Measurements from ENCODE around the gene CHST2. TPM values are rescaled to one million over a fixed set of nuclear protein-coding genes. Genes with fewer than 3 reads are reported as not detected.

CHST2 gene
- total RNA-seq, 4 donors from 2014 or later: 2.8 to 20.6 (median 7.9) TPM

- H3K36me3 ChIP-seq: no peaks in the 10 kb centered on the region
- H3K9me3 ChIP-seq: no peaks in the 10 kb centered on the region
- no peak for DNase-seq
- no peaks in the 10 kb centered on the region for H3K27me3 ChIP-seq
- H3K4me1 ChIP-seq: no peaks in the 10 kb centered on the region
- no peak overlapping the region for H3K4me3 ChIP-seq
- no peak overlapping the region for H3K27ac ChIP-seq
- TF ChIP-seq CTCF (IDR thresholded peaks at IDR 0.05) (no peak), POLR2A (IDR thresholded peaks at IDR 0.05) (no peak)
Observed at GRCh38 chr3:143092191-143092590, 27.4 kb upstream of the CHST2 start.

- Histone ChIP-seq H3K27ac (no peak overlapping the region), H3K9me3 (no peaks in the 10 kb centered on the region), H3K27me3 (no peaks in the 10 kb centered on the region), H3K4me3 (no peak overlapping the region), H3K36me3 (no peaks in the 10 kb centered on the region), H3K4me1 (no peaks in the 10 kb centered on the region)
- TF ChIP-seq POLR2A (IDR thresholded peaks at IDR 0.05) (no peak), CTCF (IDR thresholded peaks at IDR 0.05) (no peak)
- no peak for DNase-seq
Observed at GRCh38 chr3:143095813-143096212, 23.8 kb upstream of the CHST2 start.

- H3K4me1 ChIP-seq: no peaks in the 10 kb centered on the region
- H3K27ac ChIP-seq: no peak overlapping the region
- DNase-seq: no peak
- TF ChIP-seq POLR2A (IDR thresholded peaks at IDR 0.05) (no peak), CTCF (IDR thresholded peaks at IDR 0.05) (no peak)
- no peak overlapping the region for H3K4me3 ChIP-seq
- H3K9me3 ChIP-seq: no peaks in the 10 kb centered on the region
- no peaks in the 10 kb centered on the region for H3K27me3 ChIP-seq
- H3K36me3 ChIP-seq: no peaks in the 10 kb centered on the region
Observed at GRCh38 chr3:143098032-143098764, 21.4 kb upstream of the CHST2 start.

- H3K36me3 ChIP-seq: no peaks in the 10 kb centered on the region
- no peaks in the 10 kb centered on the region for H3K27me3 ChIP-seq
- H3K9me3 ChIP-seq: no peaks in the 10 kb centered on the region
- no peaks in the 10 kb centered on the region for H3K4me1 ChIP-seq
- TF ChIP-seq CTCF (IDR thresholded peaks at IDR 0.05): no peak
- no peak for TF ChIP-seq POLR2A (IDR thresholded peaks at IDR 0.05)
- H3K4me3 ChIP-seq: no peak overlapping the region
- no peak for DNase-seq
- no peak overlapping the region for H3K27ac ChIP-seq
Observed at GRCh38 chr3:143099210-143099609, 20.4 kb upstream of the CHST2 start.

- H3K4me3 ChIP-seq: no peak overlapping the region
- no peak for DNase-seq
- TF ChIP-seq CTCF (IDR thresholded peaks at IDR 0.05) (no peak), POLR2A (IDR thresholded peaks at IDR 0.05) (no peak)
- no peaks in the 10 kb centered on the region for H3K36me3 ChIP-seq
- no peak overlapping the region for H3K27ac ChIP-seq
- H3K4me1 ChIP-seq: no peaks in the 10 kb centered on the region
- no peaks in the 10 kb centered on the region for H3K27me3 ChIP-seq
- H3K9me3 ChIP-seq: peaks cover 0 to 1% (median 0%) of the 10 kb centered on the region in 4 donors
Observed at GRCh38 chr3:143099690-143100089, 19.9 kb upstream of the CHST2 start.
